SK-N-MC (cell line): ENCODE data around the gene TLX2.

Experiments
- EZH2 ChIP-seq: fragments of 200-600 bp; sonication (generic); IDR thresholded peaks from one replicate; pipeline ENCODE4 v1.6.1; 2017; ENCODE audit warnings: antibody characterized with exemption
- FOXP2 ChIP-seq: optimal IDR thresholded peaks from 2 replicates; pipeline ENCODE3; 2011; ENCODE audit warnings: mild to moderate bottlenecking, moderate library complexity; ENCODE audit not compliant: insufficient read depth; ENCODE audit errors: extremely low read length, control extremely low read depth
- POLR2AphosphoS5 ChIP-seq: IDR thresholded peaks from 2 replicates; pipeline ENCODE4 v1.6.1; 2012; ENCODE audit warnings: mild to moderate bottlenecking, low read depth, low read length, borderline replicate concordance

- TF ChIP-seq EZH2 (no peak), POLR2AphosphoS5 (no peak), FOXP2 (no peak)
Observed at GRCh38 chr2:74536166-74536950, 22.1 kb downstream of the TLX2 start.
